Smooth muscle cell (in vitro differentiated cells): Measurements from ENCODE around the gene COBL. TPM values are rescaled to one million over a fixed set of nuclear protein-coding genes. Genes with fewer than 3 reads are reported as not detected.

ENCODE experiments used
- DNase-seq: peaks from one replicate; lab custom pipeline; 2025; ENCODE audit not compliant: unreplicated experiment; lab: John Stamatoyannopoulos, UW
- H2AFZ ChIP-seq: fragments of 200-600 bp; sonication (generic); 2 replicates; pipeline ENCODE4 v1.6.0; 2016; ENCODE audit warnings: antibody characterized with exemption, low read depth, mild to moderate bottlenecking
- H3F3A ChIP-seq: fragments of 200-600 bp; sonication (generic); 2 replicates; pipeline ENCODE4 v1.6.0; 2017; ENCODE audit warnings: antibody characterized with exemption, low read depth
- H3K27ac ChIP-seq: fragments of 200-600 bp; sonication (generic); 2 replicates; pipeline ENCODE4 v1.5.1; 2016; ENCODE audit warnings: low read depth, mild to moderate bottlenecking
- H3K27me3 ChIP-seq: fragments of 200-600 bp; sonication (generic); 2 replicates; pipeline ENCODE4 v1.6.1; 2016; ENCODE audit warnings: low read depth, mild to moderate bottlenecking
- H3K36me3 ChIP-seq: fragments of 200-600 bp; sonication (generic); 2 replicates; pipeline ENCODE4 v1.5.1; 2016; ENCODE audit warnings: low read depth
- H3K4me1 ChIP-seq: fragments of 200-600 bp; sonication (generic); 2 replicates; pipeline ENCODE4 v1.5.1; 2016; ENCODE audit warnings: low read depth
- H3K4me2 ChIP-seq: fragments of 200-600 bp; sonication (generic); 2 replicates; pipeline ENCODE4 v1.6.0; 2016; ENCODE audit warnings: mild to moderate bottlenecking
- H3K4me3 ChIP-seq: fragments of 200-600 bp; sonication (generic); 2 replicates; pipeline ENCODE4 v1.5.1; 2016; ENCODE audit warnings: mild to moderate bottlenecking
- H3K79me2 ChIP-seq: fragments of 200-600 bp; sonication (generic); 2 replicates; pipeline ENCODE4 v1.6.0; 2016; ENCODE audit warnings: low read depth, mild to moderate bottlenecking
- H3K9ac ChIP-seq: fragments of 200-600 bp; sonication (generic); 2 replicates; pipeline ENCODE4 v1.6.0; 2016; ENCODE audit warnings: low read depth
- H3K9me3 ChIP-seq: fragments of 200-600 bp; sonication (generic); replicated peaks from 2 replicates; pipeline ENCODE4 v1.5.1; 2016; ENCODE audit warnings: low read depth
- H4K20me1 ChIP-seq: fragments of 200-600 bp; sonication (generic); 2 replicates; pipeline ENCODE4 v1.6.0; 2016; ENCODE audit warnings: low read depth
- CTCF ChIP-seq: fragments of 200-600 bp; sonication (generic); IDR thresholded peaks from 2 replicates; pipeline ENCODE4 v1.5.1; 2017; ENCODE audit warnings: borderline replicate concordance, mild to moderate bottlenecking, antibody characterized with exemption; ENCODE audit not compliant: insufficient read depth, poor library complexity, severe bottlenecking
- WGBS: methylation state at CpG from one replicate; pipeline ENCODE4 v1.1.7; 2016; ENCODE audit warnings: low lambda C conversion rate; 5-methylcytosine and 5-hydroxymethylcytosine counted together
- polyA plus RNA-seq: library from polyadenylated mRNA; unstranded; fragments of >200 nt; fragmentation: Nextera tagmentation; extraction: Ambion mirVana; gene quantifications from 2 replicates; pipeline ENCODE4 v1.2.1, GENCODE V29; 2016
- total RNA-seq: library from RNA; depleted of rRNA; stranded (reverse); fragments of >200 nt; gene quantifications from 2 replicates; pipeline ENCODE4 v1.2.3, GENCODE V29; 2014

COBL gene
- total and polyA plus RNA-seq, 2 experiments from 2014 or later = 0.47 to 2.8 TPM

GRCh38 chr7:51253157-51253556 lies 63.5 kb downstream of the COBL start:
- no peak overlapping the region for H3K4me2 ChIP-seq
- 96% methylated on average over 3 of the region's 3 CpGs for WGBS
- no peaks in the 10 kb centered on the region for H3K27me3 ChIP-seq
- H3K4me3 ChIP-seq = no peak overlapping the region
- H3K9me3 ChIP-seq = no peaks in the 10 kb centered on the region
- H3K27ac ChIP-seq = no peak overlapping the region
- H4K20me1 ChIP-seq = no peaks in the 10 kb centered on the region
- no peaks in the 10 kb centered on the region for H3K36me3 ChIP-seq
- peaks cover 9% of the 10 kb centered on the region for H3K4me1 ChIP-seq
- H3K9ac ChIP-seq = no peak overlapping the region
- no peak overlapping the region for H2AFZ ChIP-seq
- DNase-seq = no peak
- H3K79me2 ChIP-seq = peaks cover 8% of the 10 kb centered on the region
- no peak for TF ChIP-seq CTCF
- H3F3A ChIP-seq = no peaks in the 10 kb centered on the region

DNA sequence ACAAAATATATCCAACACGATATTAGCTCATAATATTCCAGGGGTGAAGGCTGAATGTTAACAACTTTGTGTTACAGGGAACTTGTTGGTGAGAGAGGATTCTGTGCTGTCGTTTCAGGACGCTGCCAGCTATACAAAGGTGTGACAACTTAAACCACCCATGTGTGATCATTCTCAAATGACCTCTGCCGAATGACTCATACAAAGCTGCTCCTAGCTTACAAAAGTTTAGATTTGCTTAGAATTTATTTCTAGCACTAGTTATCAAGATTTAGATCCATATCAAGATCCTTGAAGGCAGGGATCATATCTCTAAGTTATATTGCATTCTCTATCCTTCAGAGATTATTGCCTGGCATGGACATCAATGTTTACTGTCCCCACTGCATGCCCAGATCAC lies 65.3 kb downstream of the COBL start:
- Histone ChIP-seq H3K79me2 (peaks cover 8% of the 10 kb centered on the region), H3K4me2 (no peak overlapping the region)

DNA sequence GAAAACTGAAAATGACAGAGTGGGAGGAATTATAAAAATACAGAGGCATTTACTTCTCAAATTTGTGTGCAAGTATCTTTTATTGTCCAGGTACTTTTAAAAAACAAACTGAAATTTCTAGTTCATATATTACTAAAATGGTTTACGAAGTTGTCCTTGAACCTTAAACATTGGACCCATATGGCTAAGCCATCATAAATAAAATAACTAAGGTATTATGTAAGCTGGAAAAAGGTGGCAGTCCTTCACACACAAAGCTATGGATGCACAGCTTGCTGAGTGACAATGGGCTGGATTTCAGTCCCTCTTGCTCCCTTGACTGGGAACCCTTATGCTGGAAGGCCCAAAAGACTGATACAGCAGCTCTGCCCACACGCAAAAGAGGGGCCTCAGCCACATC lies 66.1 kb downstream of the COBL start:
- no peak for DNase-seq
- H3K27ac ChIP-seq = no peak overlapping the region
- no peaks in the 10 kb centered on the region for H3K36me3 ChIP-seq
- no peaks in the 10 kb centered on the region for H3K27me3 ChIP-seq
- peaks cover 8% of the 10 kb centered on the region for H3K79me2 ChIP-seq
- WGBS = 89% methylated on average over 2 of the region's 2 CpGs
- no peak overlapping the region for H3K4me3 ChIP-seq
- no peaks in the 10 kb centered on the region for H4K20me1 ChIP-seq
- H3K4me1 ChIP-seq = peaks cover 2% of the 10 kb centered on the region
- no peak overlapping the region for H3K4me2 ChIP-seq
- no peak overlapping the region for H3K9ac ChIP-seq
- no peak overlapping the region for H2AFZ ChIP-seq
- no peak for TF ChIP-seq CTCF
- H3F3A ChIP-seq = no peaks in the 10 kb centered on the region
- H3K9me3 ChIP-seq = no peaks in the 10 kb centered on the region

More for the DNA sequence above, 65.3 kb downstream of the COBL start:
- TF ChIP-seq CTCF = no peak
- Histone ChIP-seq H3K9ac (no peak overlapping the region), H2AFZ (no peak overlapping the region), H3K36me3 (no peaks in the 10 kb centered on the region), H3K27ac (no peak overlapping the region), H3K9me3 (no peaks in the 10 kb centered on the region), H4K20me1 (no peaks in the 10 kb centered on the region), H3K4me3 (no peak overlapping the region), H3K4me1 (peaks cover 9% of the 10 kb centered on the region), H3K27me3 (no peaks in the 10 kb centered on the region), H3F3A (no peaks in the 10 kb centered on the region)
- WGBS = 73% methylated on average over 4 of the region's 4 CpGs
- no peak for DNase-seq

- no peak overlapping the region for H3K9ac ChIP-seq
- TF ChIP-seq CTCF = no peak
- no peaks in the 10 kb centered on the region for H3K27me3 ChIP-seq
- DNase-seq = no peak
- no peaks in the 10 kb centered on the region for H3K36me3 ChIP-seq
- no peaks in the 10 kb centered on the region for H3K4me1 ChIP-seq
- peaks cover 11% of the 10 kb centered on the region for H3K79me2 ChIP-seq
- no peaks in the 10 kb centered on the region for H4K20me1 ChIP-seq
- no peak overlapping the region for H3K4me2 ChIP-seq
- H3K9me3 ChIP-seq = no peaks in the 10 kb centered on the region
- H3K4me3 ChIP-seq = no peak overlapping the region
- no peak overlapping the region for H3K27ac ChIP-seq
- no peaks in the 10 kb centered on the region for H3F3A ChIP-seq
- WGBS = 97% methylated on average over 3 of the region's 3 CpGs
- no peak overlapping the region for H2AFZ ChIP-seq
These were observed 66.6 kb downstream of the COBL start for GRCh38 chr7:51249991-51250390.
